ENCODE results near the gene RYR1.
"Not testable (repeated sequence)": the region's sequence is repeated elsewhere in the genome, so short reads cannot be mapped to it uniquely, and the experiment has no call there.

DNA sequence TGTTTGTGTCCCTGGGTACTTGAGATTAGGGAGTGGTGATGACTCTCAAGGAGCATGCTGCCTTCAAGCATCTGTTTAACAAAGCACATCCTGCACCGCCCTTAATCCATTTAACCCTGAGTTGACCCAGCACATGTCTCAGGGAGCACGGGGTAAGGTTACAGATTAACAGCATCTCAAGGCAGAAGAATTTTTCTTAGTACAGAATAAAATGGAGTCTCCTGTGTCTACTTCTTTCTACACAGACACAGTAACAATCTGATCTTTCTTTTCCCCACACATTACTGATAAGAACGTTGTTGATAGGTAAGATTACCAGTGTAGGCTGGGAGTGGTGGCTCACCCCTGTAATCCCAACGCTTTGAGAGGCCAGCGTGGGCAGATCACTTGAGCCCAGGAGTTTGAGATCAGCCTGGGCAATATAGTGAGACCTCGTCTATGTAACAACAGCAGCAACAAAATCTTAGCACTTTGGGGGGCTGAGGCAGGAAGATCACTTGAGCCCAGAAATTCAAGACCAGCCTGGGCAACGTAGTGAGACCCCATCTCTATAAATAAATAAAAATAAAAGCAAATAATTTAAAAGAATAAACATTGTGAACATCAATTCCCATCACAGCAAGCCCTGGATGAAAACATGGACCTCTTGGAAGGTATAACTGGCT is 198.5 kb downstream of the RYR1 start:
- TF ChIP-seq, protein P1, sequence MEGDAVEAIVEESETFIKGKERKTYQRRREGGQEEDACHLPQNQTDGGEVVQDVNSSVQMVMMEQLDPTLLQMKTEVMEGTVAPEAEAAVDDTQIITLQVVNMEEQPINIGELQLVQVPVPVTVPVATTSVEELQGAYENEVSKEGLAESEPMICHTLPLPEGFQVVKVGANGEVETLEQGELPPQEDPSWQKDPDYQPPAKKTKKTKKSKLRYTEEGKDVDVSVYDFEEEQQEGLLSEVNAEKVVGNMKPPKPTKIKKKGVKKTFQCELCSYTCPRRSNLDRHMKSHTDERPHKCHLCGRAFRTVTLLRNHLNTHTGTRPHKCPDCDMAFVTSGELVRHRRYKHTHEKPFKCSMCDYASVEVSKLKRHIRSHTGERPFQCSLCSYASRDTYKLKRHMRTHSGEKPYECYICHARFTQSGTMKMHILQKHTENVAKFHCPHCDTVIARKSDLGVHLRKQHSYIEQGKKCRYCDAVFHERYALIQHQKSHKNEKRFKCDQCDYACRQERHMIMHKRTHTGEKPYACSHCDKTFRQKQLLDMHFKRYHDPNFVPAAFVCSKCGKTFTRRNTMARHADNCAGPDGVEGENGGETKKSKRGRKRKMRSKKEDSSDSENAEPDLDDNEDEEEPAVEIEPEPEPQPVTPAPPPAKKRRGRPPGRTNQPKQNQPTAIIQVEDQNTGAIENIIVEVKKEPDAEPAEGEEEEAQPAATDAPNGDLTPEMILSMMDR (IDR thresholded peaks at IDR 0.05): not testable (repeated sequence)
- TF ChIP-seq POLR2A (IDR thresholded peaks at IDR 0.05): not testable (repeated sequence)

Data from lower leg skin (tissue), 3 donors.